GM19455 (cell line): ENCODE data around the gene ADARB2.
A peak's percentile ranks its signal among the peaks of the same experiment; 100 is the strongest.

Experiments
- ATAC-seq: cut with Tn5 transposase; IDR thresholded peaks from one replicate; pipeline ENCODE4 v1.9.1; 2021; ENCODE audit not compliant: unreplicated experiment

The ADARB2 gene

GRCh38 chr10:1644191-1644711 is 93.1 kb downstream of the ADARB2 start:
- no peak for ATAC-seq

GRCh38 chr10:1643908-1644179 is 93.5 kb downstream of the ADARB2 start:
- ATAC-seq: no peak

GRCh38 chr10:1643161-1643907 is 94.0 kb downstream of the ADARB2 start:
- ATAC-seq: peak; percentile 78

- ATAC-seq: no peak
These were observed 94.6 kb downstream of the ADARB2 start for GRCh38 chr10:1642600-1643160.

GRCh38 chr10:1641402-1641801 is 95.9 kb downstream of the ADARB2 start:
- ATAC-seq: no peak

- ATAC-seq: no peak
These were observed 98.4 kb downstream of the ADARB2 start for GRCh38 chr10:1638889-1639419.

- no peak for ATAC-seq
These were observed 102.0 kb downstream of the ADARB2 start for GRCh38 chr10:1635340-1635739.

- ATAC-seq: no peak
These were observed 103.1 kb downstream of the ADARB2 start for GRCh38 chr10:1634239-1634638.

GRCh38 chr10:1633783-1634182 is 103.5 kb downstream of the ADARB2 start:
- ATAC-seq: no peak

- ATAC-seq: no peak
These were observed 104.7 kb downstream of the ADARB2 start for GRCh38 chr10:1632596-1632995.

- ATAC-seq: no peak
These were observed 105.2 kb downstream of the ADARB2 start for GRCh38 chr10:1632141-1632540.

- no peak for ATAC-seq
These were observed 106.0 kb downstream of the ADARB2 start for GRCh38 chr10:1631282-1631681.

- no peak for ATAC-seq
These were observed 107.0 kb downstream of the ADARB2 start for GRCh38 chr10:1630304-1630703.

- ATAC-seq: no peak
These were observed 107.8 kb downstream of the ADARB2 start for GRCh38 chr10:1629326-1630198.

GRCh38 chr10:1628757-1629156 is 108.6 kb downstream of the ADARB2 start:
- no peak for ATAC-seq

GRCh38 chr10:1627945-1628344 is 109.4 kb downstream of the ADARB2 start:
- no peak for ATAC-seq

GRCh38 chr10:1626835-1627234 is 110.5 kb downstream of the ADARB2 start:
- ATAC-seq: no peak

GRCh38 chr10:1626410-1626809 is 110.9 kb downstream of the ADARB2 start:
- no peak for ATAC-seq

GRCh38 chr10:1625731-1626130 is 111.6 kb downstream of the ADARB2 start:
- ATAC-seq: no peak

GRCh38 chr10:1625079-1625478 is 112.2 kb downstream of the ADARB2 start:
- ATAC-seq: no peak

- ATAC-seq: no peak
These were observed 113.1 kb downstream of the ADARB2 start for GRCh38 chr10:1624240-1624639.

- no peak for ATAC-seq
These were observed 116.5 kb downstream of the ADARB2 start for GRCh38 chr10:1620803-1621202.
